Activated CD8-positive, alpha-beta memory T cell treated with anti-CD3 and anti-CD28 coated beads, Interleukin-2, amount 50 U/mL, for 24 hours (primary cell): Measurements from ENCODE around the gene RNF217.
"Not testable (repeated sequence)": the region's sequence is repeated elsewhere in the genome, so short reads cannot be mapped to it uniquely, and the experiment has no call there.

Source experiments
- DNase-seq: peaks from one replicate; pipeline ENCODE4 v3.0.0-alpha.2; 2020; ENCODE audit errors: extremely low read depth

RNF217 gene

DNA sequence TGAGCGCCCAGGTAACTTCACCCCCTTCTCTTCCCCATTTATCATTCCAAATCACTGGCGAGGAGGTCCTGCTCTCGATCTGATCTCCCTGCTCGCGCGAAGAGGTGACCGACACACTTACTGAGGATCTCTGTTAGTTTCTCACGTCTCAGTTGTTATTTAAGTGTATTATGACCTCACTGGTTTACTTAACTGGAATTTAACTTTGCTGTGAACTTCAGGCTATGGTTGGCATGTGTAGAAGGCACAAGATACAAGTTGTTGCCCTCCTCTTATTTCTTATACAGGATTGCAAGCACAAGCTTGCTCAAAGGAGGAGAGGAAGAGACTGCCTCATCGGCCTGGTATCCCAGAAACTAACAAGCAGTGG lies 1.2 kb downstream of the RNF217 start:
- DNase-seq = no peak

DNA sequence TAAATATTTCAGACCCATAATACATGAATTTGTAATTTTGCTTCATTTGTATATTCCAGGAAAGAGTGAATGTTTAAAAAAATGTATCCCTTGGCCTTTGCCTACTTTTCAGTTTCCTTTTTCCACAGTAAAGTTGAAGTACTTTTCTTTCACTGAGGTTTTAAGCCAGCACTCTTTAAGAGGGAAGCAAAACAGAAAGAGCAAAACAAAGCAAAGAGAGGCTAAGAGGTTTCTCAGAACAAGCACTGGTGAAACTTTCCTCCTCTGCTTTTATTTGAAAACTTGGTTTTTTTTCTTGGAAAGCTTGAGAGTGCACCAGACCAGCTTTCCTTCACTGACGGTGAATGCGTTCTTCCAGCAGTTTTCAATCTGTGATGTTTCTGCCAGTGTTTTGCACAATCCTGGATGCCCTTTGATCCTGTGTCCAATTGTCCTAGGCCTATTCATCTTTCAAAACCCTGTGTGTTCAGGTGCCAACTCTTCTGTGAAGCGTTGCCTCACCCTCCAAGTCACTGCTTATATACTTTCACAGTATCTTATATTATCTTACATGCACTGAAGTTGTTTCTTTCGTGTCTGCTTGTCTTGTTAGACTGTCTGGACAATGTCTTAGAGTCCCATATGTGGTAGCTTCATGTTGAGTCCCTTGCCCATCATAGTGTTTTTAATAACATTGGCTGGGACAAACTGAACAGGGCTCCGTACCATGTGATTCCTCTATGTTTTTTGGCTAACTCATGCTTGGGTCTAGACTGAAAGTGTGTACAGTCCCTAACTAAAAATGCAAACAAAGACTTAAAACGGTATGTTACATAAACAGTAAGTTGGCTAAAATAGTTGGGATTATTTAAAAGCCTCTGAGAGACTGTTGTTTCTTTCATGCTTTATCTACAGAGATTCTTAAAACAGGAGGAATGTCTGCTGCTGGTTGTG lies 1.9 kb downstream of the RNF217 start:
- no peak for DNase-seq

DNA sequence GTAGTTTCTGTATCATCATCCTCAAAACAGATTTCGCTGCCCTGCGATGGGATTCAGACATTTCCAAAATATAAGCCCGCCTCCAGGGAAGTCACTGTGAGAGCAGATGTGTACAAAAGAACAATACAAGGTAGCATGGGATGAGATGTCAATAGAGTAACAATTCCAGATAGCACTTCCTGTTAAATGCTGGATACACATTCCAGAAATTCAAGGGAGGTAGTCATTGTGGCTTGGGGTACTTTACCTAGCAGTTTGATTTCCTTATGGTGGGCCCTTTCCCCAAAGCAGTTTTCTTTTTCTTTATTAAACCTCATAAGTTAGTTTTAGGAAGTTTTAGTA lies 2.5 kb downstream of the RNF217 start:
- no peak for DNase-seq

DNA sequence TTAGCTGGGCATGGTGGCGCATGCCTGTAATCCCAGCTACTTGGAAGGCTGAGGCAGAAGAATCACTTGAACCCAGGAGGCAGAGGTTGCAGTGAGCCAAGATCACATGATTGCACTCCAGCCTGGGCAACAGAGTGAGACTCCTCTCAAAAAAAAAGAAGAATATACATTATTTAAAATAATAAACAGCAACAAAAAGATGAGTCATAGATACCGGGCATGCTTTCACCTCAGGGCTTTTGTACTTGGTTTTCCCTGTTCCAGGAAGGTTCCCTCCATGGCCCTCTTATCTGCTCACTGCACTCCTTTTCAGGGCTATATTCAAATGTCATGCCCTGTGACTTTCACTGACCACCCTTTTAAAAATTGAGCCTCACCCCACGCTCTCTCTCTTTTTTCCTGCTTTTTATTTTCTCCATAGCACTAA lies 3.2 kb downstream of the RNF217 start:
- DNase-seq = not testable (repeated sequence)

DNA sequence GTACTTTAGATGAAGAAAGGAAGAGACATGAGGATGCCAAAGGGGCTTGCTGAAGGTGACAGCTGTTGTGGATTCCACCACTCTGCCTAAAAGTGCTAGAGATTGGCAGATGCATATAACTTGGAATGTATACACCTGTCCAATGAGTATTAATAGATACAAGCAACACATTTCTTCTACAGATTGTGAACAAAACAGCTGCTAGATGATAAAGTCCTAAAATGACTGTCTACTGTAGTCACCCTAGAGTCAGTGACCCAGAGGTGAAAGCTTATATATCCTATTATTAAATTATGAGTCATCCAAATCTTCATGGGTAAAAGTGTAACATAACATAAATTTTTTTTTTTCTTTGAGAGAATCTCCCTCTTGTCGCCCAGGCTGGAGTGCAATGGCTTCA lies 5.2 kb downstream of the RNF217 start:
- no peak for DNase-seq

DNA sequence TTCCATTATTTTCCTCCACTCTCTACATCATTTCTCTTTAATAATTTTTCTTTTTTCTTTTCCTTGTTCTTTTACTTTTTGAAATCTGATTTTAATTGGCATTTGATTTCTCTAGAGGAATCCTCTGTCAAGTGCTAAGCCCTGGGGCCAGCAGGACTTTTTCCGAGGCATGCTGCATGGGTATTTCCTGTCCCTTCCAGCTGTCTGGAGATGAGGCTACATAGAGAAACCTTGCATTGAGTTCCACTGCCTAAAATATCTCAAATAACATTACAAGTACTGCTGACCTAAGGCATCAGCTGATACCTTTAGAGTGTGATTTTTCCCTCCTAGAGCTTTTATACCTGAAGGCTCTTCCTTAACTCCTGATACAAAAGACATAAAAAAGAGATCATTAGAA lies 6.2 kb downstream of the RNF217 start:
- no peak for DNase-seq

DNA sequence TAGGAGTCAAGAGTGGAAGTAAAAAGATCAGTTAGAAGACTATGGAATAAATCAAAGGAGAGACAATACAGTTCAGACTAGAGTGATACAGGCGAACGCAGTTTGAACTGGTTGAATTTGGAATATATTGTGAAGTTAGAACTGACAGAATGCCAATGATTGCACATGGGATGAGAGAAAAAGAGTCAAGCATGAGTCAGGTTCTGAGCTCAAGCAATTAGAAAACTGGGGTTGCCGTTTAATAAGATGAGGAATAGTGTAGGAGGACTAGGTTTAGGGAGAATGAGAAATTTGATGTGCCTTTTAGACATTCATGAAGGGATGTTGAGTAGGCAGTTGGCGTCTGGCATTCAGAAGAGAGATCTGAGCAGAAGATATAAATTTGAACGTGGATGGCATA lies 8.0 kb downstream of the RNF217 start:
- no peak for DNase-seq

DNA sequence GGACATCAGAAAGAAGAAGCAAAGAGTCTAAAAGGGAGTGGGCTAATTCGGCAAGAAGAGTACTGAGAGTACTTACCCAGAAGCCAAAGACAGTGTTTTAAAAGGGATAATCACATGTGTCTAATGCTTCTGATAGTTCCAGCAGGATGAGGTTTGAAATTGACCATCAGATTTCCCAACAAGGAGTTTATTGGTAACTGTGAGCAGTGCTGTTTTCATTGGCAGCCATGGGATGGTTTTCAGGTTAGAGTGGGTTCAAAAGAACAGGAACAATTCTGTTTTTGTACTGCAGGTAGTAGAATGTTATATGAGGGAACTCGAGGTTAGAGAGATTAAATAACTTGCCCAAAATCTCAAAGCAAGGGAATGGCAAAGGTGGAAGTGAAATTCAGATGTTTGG lies 8.5 kb downstream of the RNF217 start:
- DNase-seq = no peak

DNA sequence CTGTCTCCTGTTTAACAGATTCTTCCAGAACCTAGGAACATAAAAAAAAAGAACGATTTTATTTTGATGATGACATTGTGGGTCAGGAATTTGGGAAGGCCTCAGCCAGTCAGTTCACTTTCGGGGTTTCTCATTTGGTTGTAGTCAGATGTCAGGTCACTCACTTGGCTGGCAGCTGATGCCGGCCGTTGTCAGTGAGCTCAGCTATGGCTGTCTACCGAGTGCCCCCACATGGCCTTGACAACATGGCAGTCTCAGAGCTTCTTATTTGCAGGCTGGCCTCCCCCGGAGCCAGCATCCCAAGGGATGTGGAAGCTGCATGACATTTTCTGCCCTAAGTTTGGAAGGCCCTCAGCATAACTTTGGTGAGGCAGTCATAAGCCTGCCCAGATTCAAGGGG lies 11.5 kb downstream of the RNF217 start:
- DNase-seq = no peak

DNA sequence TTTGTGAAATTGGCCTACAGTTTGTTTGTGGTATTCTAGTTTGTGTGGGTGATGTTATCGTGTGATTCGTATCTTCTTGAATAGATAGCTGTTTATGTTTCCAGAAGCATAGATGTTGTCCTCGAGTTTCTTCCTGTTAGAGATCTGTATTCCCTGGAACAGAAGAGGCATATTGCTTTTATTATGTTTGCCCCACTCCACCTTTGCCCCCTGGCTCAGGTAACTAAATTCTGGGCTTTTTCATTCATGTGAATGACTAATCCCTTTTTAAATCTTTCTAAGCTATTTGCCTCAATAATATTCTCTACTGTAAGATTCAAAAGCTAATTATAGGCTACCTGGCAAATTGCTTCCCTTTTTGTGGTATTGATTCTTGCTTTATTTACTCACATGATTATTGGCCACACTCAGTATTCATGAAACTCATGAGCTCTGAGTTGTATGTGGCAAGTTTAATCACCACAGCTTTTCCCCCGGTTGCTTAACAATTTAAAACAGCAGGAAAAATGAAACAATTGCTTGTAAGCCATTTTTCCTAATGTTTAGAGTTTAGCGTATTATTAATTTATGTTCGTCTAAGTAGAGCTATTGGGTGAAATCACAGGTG lies 12.6 kb downstream of the RNF217 start:
- DNase-seq = no peak

DNA sequence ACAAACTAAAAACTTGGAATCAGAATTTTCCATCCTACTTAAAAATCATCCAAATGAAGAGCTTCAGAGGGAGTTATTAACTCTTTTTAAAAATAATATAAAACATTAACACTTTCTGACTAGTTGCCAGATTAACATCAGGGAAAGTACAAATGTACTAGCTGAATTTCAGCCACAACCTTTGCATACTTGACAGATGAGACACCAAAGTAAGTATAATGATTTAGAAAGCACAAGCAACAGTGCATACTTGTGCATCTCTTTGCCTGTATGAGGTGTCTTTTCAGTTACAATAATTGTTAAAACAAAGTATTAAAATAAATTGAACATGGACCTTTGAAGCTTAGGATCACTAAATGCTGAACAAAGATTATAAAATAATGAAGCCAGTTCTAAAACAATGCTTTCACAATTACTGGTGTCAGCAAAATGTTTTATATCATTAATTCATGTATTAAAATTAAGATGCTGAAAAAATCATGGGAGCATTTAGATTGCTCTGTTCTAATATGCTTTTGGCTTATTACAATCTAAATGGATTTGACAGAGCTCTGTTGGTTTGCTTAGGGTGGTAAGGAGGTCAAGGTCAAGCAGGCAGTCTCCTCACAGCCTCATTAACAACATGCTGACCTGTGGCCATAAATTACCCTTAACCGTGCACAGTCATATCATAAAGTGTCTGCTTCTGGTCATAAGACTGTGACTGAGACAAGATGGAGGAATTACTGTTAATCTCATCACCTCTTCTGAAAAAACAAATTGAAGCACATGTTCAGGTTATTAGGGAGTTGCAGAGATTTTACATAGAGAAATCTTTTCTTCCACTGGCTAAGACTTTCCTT lies 15.1 kb downstream of the RNF217 start:
- DNase-seq = no peak

DNA sequence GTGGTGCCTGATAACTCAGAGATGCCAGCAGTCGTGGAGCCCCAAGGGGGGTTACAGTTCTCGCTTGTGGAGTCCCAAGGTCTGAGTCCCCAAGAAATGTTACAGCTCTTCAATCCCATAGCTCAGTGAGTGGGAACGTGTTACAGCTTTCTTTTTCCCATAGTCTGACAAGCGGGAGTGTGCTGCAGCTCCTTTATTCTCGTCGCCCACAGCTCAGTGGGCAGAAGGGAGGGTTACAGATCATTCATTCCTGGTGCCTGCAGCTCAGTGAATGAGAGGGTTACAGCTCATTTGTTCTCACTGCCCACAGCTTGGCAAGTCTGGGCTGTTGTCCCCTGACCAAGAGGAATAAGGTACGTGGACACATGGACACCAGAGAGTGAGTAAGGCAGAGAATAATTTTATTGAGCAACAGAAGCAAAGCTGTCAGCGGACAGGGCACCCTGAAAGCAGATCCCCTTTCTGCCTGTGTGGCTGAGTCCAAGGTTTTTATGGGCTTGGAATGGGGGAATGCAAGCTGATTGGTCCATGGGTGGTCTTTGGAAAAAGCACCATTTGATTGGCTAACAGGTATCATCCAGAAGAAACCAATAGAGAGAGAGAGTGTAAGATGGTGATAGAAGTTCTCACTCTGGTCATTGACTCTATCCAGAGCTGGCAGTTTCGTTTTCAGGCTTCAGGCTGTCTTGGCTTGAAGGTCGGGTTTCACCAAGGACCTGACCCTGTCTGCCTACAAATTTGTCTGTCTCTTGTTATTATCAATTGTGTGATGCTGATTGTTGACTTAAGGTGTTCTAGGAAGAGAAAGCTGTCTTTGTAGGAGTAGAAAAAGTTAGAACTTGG lies 16.4 kb downstream of the RNF217 start:
- no peak for DNase-seq

DNA sequence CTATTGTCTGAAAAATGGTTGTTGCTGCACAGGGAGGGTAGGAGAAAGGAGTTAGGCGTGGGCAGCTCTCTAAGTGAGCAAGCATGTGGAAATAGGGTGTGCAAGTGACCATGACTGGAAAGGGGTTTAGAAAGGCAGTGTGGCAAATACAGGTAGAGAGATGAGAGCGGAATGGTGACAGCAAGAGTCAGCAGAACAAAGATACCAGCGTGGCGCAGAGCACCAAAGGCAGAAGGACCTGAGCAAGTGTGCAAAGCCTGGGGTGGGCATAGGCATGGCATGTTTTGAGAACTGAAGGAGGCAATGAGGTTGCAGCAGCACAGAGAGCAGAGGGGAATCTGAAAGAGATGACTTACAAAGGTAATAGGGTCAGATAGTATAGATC lies 17.0 kb downstream of the RNF217 start:
- no peak for DNase-seq

DNA sequence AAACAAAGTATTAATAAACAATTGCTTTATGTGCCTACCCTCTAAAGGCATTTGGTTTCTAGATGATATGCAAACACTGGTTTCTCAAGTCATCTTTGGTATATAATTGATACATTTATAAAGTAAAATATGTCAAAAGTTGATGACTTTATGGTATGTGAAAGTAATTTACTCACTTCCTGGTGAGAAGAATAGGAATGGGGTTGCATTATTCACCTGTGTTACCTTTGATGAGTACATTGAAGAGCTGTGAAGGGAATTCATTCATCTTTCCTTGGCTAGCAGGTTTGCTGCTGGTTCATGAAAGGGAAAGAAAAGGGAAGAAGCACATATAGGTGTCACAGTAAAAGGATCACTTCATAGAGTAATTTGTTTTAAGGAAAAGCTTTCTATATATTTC lies 20.4 kb downstream of the RNF217 start:
- DNase-seq = no peak

DNA sequence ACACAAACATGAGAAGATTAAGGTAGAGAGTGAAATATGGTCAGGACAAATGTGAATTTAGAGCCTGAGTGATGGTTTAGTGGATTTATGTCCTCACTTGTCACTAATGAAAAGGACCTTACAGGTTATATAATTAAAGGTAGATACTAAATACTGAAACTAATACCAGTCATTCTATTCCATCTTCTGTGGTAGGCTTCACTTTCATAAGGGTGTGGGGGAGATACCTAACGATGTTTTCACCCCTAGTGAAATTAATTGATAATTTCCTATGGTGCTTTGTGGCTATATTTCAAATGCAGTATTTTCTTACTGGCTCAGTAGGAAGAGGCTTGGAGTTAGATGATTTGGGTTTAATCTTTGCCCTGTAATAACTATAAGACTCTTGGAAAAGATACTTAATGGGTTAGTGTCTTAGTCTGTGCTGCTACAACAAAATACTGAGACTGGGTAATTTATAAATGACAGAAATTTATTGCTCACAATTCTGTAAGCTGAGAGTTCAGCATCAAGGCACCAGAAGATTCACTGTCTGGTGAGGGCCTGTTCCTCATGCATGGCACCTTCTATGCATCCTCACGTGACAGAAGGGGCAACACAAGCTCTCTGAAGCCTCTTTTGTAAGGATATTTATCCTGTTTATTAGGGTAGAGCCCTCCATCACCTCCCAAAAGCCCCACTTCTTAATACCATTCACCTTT lies 21.3 kb downstream of the RNF217 start:
- DNase-seq = no peak

DNA sequence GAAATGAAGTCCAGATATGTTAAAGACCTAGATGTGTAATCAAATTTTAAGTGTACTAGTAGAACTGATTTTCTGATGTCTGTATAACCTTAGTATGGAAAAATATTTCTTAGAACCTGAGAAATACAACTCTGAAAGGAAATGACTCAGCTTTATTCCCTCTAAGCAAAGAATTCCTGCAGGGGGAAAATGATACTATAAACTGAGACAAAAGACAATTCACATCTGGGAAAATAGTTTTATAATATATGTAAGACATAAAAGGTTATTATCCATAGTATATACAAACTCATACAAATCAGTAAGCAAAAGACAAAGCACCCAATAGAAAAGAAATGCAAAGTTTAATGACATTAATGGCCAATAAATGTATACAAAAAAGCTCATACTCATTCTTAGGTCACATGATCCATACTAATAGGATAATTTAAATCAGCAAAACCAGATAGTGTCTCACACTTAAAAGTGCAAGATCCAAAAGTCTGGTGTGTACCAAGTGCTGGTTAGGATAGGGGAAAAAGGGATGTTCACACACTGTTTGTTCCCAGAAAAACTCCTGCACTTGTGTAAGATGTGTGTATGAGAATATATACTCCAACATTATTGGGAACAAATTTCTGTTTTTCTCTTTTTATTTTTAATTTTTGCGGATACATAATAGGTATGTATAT lies 22.6 kb downstream of the RNF217 start:
- no peak for DNase-seq

DNA sequence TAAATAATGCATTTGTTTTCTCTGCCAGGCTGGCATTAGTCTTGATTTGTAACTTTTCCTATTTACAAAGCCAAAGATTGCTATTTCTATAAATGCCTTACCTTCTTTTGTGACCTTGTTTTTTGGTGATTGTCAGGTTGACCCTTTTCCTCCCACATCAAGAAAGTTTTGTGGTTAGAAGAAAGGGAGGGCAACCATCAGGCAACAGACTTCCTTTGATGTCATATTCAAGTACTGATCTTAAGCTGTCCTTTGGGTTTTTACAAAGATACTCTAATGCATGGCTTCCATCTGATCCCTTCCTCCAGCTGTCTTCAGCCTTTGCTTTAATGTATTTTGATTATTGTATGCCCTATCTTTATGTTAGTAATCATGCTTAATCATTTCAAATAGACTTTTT lies 23.9 kb downstream of the RNF217 start:
- DNase-seq = no peak

DNA sequence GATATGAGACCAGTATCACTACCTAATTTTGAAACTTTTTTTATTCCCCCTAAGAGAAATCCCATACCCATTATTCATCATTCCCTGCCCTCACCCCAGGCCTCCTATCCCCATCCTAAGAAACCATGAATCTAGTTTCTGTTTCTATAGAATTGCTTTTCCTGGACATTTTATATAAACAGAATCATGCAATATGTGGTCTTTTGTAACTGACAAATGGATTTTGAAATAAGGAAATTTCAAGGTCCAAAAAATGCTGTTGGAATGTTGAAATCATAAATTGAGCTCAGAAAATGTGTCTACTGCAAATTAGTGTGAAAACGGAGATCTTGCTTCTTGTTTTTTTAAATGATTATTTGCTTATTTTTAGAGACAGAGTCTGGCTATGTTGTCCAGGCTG lies 25.1 kb downstream of the RNF217 start:
- no peak for DNase-seq

DNA sequence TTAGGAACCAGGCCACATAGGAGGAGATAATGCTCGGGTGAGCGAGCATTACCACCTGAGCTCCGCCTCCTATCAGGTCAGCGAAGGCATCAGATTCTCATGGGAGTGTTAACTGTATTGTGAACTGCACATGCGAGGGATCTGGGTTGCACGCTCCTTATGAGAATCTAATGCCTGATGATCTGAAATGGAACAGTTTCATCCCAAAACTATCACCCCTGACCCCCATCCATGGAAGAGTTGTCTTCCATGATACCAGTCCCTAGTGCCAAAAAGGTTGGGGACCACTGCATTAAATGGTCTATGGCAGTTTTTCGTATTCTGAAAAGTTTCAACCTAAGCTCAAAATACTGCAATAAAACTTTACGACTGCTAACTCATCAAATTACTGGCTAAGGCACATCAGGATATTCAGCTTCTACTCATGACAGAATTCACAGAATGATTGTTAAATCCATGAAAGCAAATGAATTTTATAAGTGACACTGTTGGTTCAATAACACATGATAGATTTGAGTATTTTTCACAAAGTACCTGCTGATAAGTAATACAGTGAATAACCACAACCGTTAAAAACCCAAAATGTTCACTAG lies 25.9 kb downstream of the RNF217 start:
- no peak for DNase-seq
